ENCODE results near the gene LDLRAD2.

DNA sequence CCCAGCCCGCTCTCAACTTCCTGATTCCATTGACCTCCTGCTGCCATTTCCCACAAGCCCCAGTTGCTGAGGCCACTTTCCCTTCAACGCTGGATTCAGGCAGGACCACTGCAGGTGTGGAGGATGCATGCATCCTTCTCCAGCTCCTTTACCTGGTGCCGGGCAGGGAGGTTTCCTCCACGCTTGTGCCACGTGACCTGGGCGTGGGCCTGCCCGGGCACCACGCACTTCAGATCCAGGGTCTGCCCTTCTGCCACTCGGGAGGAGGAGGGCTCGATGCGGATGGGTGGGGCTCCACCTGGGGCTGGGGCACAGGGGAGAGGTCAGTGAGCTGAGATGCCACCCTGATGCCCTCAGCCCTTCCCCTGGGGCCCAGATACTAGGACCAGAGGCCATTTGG lies 31.9 kb downstream of the LDLRAD2 start:
- no peak for TF ChIP-seq TCF7L2 (IDR thresholded peaks at IDR 0.05; ENCODE audit: low read depth, low read length)
- no peak for TF ChIP-seq POLR2AphosphoS5 (IDR thresholded peaks at IDR 0.05; ENCODE audit: low read depth, low read length)
- TF ChIP-seq, protein P1, sequence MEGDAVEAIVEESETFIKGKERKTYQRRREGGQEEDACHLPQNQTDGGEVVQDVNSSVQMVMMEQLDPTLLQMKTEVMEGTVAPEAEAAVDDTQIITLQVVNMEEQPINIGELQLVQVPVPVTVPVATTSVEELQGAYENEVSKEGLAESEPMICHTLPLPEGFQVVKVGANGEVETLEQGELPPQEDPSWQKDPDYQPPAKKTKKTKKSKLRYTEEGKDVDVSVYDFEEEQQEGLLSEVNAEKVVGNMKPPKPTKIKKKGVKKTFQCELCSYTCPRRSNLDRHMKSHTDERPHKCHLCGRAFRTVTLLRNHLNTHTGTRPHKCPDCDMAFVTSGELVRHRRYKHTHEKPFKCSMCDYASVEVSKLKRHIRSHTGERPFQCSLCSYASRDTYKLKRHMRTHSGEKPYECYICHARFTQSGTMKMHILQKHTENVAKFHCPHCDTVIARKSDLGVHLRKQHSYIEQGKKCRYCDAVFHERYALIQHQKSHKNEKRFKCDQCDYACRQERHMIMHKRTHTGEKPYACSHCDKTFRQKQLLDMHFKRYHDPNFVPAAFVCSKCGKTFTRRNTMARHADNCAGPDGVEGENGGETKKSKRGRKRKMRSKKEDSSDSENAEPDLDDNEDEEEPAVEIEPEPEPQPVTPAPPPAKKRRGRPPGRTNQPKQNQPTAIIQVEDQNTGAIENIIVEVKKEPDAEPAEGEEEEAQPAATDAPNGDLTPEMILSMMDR (IDR thresholded peaks at IDR 0.05), result no peak
- TF ChIP-seq, protein P2, sequence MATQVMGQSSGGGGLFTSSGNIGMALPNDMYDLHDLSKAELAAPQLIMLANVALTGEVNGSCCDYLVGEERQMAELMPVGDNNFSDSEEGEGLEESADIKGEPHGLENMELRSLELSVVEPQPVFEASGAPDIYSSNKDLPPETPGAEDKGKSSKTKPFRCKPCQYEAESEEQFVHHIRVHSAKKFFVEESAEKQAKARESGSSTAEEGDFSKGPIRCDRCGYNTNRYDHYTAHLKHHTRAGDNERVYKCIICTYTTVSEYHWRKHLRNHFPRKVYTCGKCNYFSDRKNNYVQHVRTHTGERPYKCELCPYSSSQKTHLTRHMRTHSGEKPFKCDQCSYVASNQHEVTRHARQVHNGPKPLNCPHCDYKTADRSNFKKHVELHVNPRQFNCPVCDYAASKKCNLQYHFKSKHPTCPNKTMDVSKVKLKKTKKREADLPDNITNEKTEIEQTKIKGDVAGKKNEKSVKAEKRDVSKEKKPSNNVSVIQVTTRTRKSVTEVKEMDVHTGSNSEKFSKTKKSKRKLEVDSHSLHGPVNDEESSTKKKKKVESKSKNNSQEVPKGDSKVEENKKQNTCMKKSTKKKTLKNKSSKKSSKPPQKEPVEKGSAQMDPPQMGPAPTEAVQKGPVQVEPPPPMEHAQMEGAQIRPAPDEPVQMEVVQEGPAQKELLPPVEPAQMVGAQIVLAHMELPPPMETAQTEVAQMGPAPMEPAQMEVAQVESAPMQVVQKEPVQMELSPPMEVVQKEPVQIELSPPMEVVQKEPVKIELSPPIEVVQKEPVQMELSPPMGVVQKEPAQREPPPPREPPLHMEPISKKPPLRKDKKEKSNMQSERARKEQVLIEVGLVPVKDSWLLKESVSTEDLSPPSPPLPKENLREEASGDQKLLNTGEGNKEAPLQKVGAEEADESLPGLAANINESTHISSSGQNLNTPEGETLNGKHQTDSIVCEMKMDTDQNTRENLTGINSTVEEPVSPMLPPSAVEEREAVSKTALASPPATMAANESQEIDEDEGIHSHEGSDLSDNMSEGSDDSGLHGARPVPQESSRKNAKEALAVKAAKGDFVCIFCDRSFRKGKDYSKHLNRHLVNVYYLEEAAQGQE (IDR thresholded peaks at IDR 0.05; ENCODE audit: insufficient read depth in 1 of 2, low read depth in 2 of 2, low read length in 1 of 2), result no peak
- no peak for TF ChIP-seq SIN3A (IDR thresholded peaks at IDR 0.05; ENCODE audit: borderline replicate concordance, insufficient read depth, low read depth, low read length)

All from Panc1 (cell line).